Prostate gland (tissue), 2 donors: ENCODE data around the gene CYP46A1. TPM values are rescaled to one million over a fixed set of nuclear protein-coding genes. Genes with fewer than 3 reads are reported as not detected.

Experiments
- DNase-seq: peaks from one replicate; pipeline ENCODE4 v3.0.0-alpha.2; 2019; ENCODE audit warnings: low spot score
- H3K27ac ChIP-seq, 2 donors: fragments of 200-600 bp; sonication (generic); 2 replicates each; pipeline ENCODE4 v1.5.1; 2017 to 2019
- H3K27me3 ChIP-seq: fragments of 200-600 bp; sonication (generic); replicated peaks from 2 replicates; pipeline ENCODE4 v1.5.1; 2019; ENCODE audit not compliant: insufficient read depth
- H3K36me3 ChIP-seq, 2 donors: fragments of 200-600 bp; sonication (generic); 1 replicate in 1 of 2; 2 replicates in 1 of 2; pipeline versions ENCODE4 v1.5.1 to v1.8.1; 2017 to 2019
- H3K4me1 ChIP-seq: fragments of 200-600 bp; sonication (generic); replicated peaks from 2 replicates; pipeline ENCODE4 v1.5.1; 2019
- H3K4me3 ChIP-seq, 2 donors: fragments of 200-600 bp; sonication (generic); 2 replicates each; pipeline ENCODE4 v1.5.1; 2017 to 2019
- H3K9me3 ChIP-seq: fragments of 200-600 bp; sonication (generic); 2 replicates; pipeline ENCODE4 v1.5.1; 2017
- CTCF ChIP-seq, 4 experiments: fragments of 200-600 bp in 2 of 4; fragments of 450-650 bp in 2 of 4; sonication (generic) in 2 of 4; IDR thresholded peaks; 1 replicate in 3 of 4; 2 replicates in 1 of 4; pipeline ENCODE4 v1.5.1; 2016 to 2019; ENCODE audit warnings: antibody characterized with exemption in 4 of 4, mild to moderate bottlenecking in 2 of 4, moderate library complexity in 2 of 4
- POLR2A ChIP-seq: fragments of 450-650 bp; IDR thresholded peaks from one replicate; pipeline ENCODE4 v1.6.1; 2016; ENCODE audit warnings: antibody characterized with exemption, mild to moderate bottlenecking
- POLR2AphosphoS5 ChIP-seq: sonication (generic); formaldehyde crosslinking; IDR thresholded peaks from one replicate; pipeline ENCODE4 v1.6.1; 2017; ENCODE audit warnings: antibody characterized with exemption
- WGBS: methylation state at CpG from one replicate; pipeline ENCODE4 v1.1.5; 2018; 5-methylcytosine and 5-hydroxymethylcytosine counted together
- intact Hi-C: fragments of 100-400 bp; cut with DNase I; formaldehyde crosslinking; loops from one replicate; pipeline ENCODE4 v1.14.2; 2022
- total RNA-seq, 2 donors: library from RNA; depleted of rRNA; stranded (reverse); fragments of >200 nt; gene quantifications; one replicate each; pipeline ENCODE4 v1.1.0, GENCODE V29; 2016

Gene CYP46A1
- total RNA-seq, 2 donors from 2014 or later: 0.46 to 6.5 TPM

GRCh38 chr14:99699085-99699760 lies 15.1 kb downstream of the CYP46A1 start:
- H3K4me1 ChIP-seq: no peaks in the 10 kb centered on the region
- no peak for DNase-seq
- TF ChIP-seq POLR2A (no peak), POLR2AphosphoS5 (no peak), CTCF (IDR thresholded peaks at IDR 0.05) (no peak)
- no peaks in the 10 kb centered on the region for H3K27me3 ChIP-seq
- no peaks in the 10 kb centered on the region for H3K36me3 ChIP-seq
- H3K27ac ChIP-seq: no peak overlapping the region
- WGBS: 89% methylated on average over 12 of the region's 12 CpGs
- intact Hi-C loops: no loop called here
- no peak overlapping the region for H3K4me3 ChIP-seq
- H3K9me3 ChIP-seq: no peaks in the 10 kb centered on the region

GRCh38 chr14:99699861-99700260 lies 15.8 kb downstream of the CYP46A1 start:
- TF ChIP-seq POLR2A (no peak), POLR2AphosphoS5 (no peak), CTCF (IDR thresholded peaks at IDR 0.05) (no peak)
- no peak overlapping the region for H3K4me3 ChIP-seq
- H3K9me3 ChIP-seq: no peaks in the 10 kb centered on the region
- intact Hi-C loops: no loop called here
- H3K27ac ChIP-seq: no peak overlapping the region
- DNase-seq: no peak
- WGBS: 94% methylated on average over 16 of the region's 16 CpGs
- H3K4me1 ChIP-seq: no peaks in the 10 kb centered on the region
- no peaks in the 10 kb centered on the region for H3K27me3 ChIP-seq
- no peaks in the 10 kb centered on the region for H3K36me3 ChIP-seq

GRCh38 chr14:99700379-99700778 lies 16.3 kb downstream of the CYP46A1 start:
- intact Hi-C loops: no loop called here
- no peak overlapping the region for H3K27ac ChIP-seq
- no peaks in the 10 kb centered on the region for H3K36me3 ChIP-seq
- H3K9me3 ChIP-seq: no peaks in the 10 kb centered on the region
- 95% methylated on average over 6 of the region's 6 CpGs for WGBS
- no peaks in the 10 kb centered on the region for H3K4me1 ChIP-seq
- TF ChIP-seq POLR2A: no peak
- no peak overlapping the region for H3K4me3 ChIP-seq
- H3K27me3 ChIP-seq: no peaks in the 10 kb centered on the region
- no peak for DNase-seq

- H3K4me3 ChIP-seq: no peak overlapping the region
- no peak for DNase-seq
- no peaks in the 10 kb centered on the region for H3K36me3 ChIP-seq
- TF ChIP-seq POLR2A (no peak), CTCF (IDR thresholded peaks at IDR 0.05) (no peak), POLR2AphosphoS5 (no peak)
- H3K27me3 ChIP-seq: no peaks in the 10 kb centered on the region
- H3K4me1 ChIP-seq: no peaks in the 10 kb centered on the region
- intact Hi-C loops: no loop called here
- H3K9me3 ChIP-seq: no peaks in the 10 kb centered on the region
- H3K27ac ChIP-seq: no peak overlapping the region
- 97% methylated on average over 1 of the region's 1 CpG for WGBS
Measured at GRCh38 chr14:99701260-99701659, 17.2 kb downstream of the CYP46A1 start.

GRCh38 chr14:99702115-99702514 lies 18.0 kb downstream of the CYP46A1 start:
- no peak overlapping the region for H3K27ac ChIP-seq
- no peak for DNase-seq
- intact Hi-C loops: no loop called here
- H3K9me3 ChIP-seq: no peaks in the 10 kb centered on the region
- H3K27me3 ChIP-seq: no peaks in the 10 kb centered on the region
- no peaks in the 10 kb centered on the region for H3K4me1 ChIP-seq
- TF ChIP-seq POLR2AphosphoS5: no peak
- TF ChIP-seq CTCF (IDR thresholded peaks at IDR 0.05): no peak
- TF ChIP-seq POLR2A: no peak
- H3K36me3 ChIP-seq: no peaks in the 10 kb centered on the region
- H3K4me3 ChIP-seq: no peak overlapping the region
